GM12891 (cell line): ENCODE results near the gene HDAC5.
A peak's percentile ranks its signal among the peaks of the same experiment; 100 is the strongest.
"Not testable (repeated sequence)": the region's sequence is repeated elsewhere in the genome, so short reads cannot be mapped to it uniquely, and the experiment has no call there.

ENCODE experiments used
- DNase-seq: peaks from one replicate; pipeline ENCODE4 v3.0.0; 2011; ENCODE audit warnings: low spot score; ENCODE audit not compliant: insufficient read length
- FAIRE-seq: peaks from 2 replicates; lab custom pipeline; 2011; peaks lifted over from hg19 to GRCh38; lab: Jason Lieb, UNC
- PAX5 ChIP-seq: IDR thresholded peaks from 2 replicates; pipeline ENCODE4 v1.6.1; 2011; ENCODE audit warnings: low read length, moderate library complexity, mild to moderate bottlenecking; ENCODE audit not compliant: insufficient read depth, severe bottlenecking
- POLR2A ChIP-seq: IDR thresholded peaks from 2 replicates; pipeline ENCODE4 v1.6.1; 2011; ENCODE audit warnings: low read depth, low read length, control low read depth
- POLR2AphosphoS5 ChIP-seq: IDR thresholded peaks from 2 replicates; pipeline ENCODE4 v1.6.1; 2011; ENCODE audit warnings: low read depth, low read length, control low read depth
- POU2F2 ChIP-seq: IDR thresholded peaks from 2 replicates; pipeline ENCODE4 v1.6.1; 2011; ENCODE audit warnings: low read depth, mild to moderate bottlenecking, control low read depth, low read length, moderate library complexity
- SPI1 ChIP-seq: IDR thresholded peaks from 2 replicates; pipeline ENCODE4 v1.6.1; 2011; ENCODE audit warnings: low read depth, low read length, control low read depth
- TAF1 ChIP-seq: IDR thresholded peaks from 2 replicates; pipeline ENCODE4 v1.6.1; 2011; ENCODE audit warnings: low read depth, low read length, control low read depth

HDAC5 gene

GRCh38 chr17:44111777-44112176 is 11.7 kb downstream of the HDAC5 start:
- no peak for DNase-seq
- TF ChIP-seq TAF1 (no peak), SPI1 (no peak), POLR2A (no peak), POLR2AphosphoS5 (no peak), PAX5 (no peak), POU2F2 (no peak)
- FAIRE-seq, result peak; percentile 59

DNA sequence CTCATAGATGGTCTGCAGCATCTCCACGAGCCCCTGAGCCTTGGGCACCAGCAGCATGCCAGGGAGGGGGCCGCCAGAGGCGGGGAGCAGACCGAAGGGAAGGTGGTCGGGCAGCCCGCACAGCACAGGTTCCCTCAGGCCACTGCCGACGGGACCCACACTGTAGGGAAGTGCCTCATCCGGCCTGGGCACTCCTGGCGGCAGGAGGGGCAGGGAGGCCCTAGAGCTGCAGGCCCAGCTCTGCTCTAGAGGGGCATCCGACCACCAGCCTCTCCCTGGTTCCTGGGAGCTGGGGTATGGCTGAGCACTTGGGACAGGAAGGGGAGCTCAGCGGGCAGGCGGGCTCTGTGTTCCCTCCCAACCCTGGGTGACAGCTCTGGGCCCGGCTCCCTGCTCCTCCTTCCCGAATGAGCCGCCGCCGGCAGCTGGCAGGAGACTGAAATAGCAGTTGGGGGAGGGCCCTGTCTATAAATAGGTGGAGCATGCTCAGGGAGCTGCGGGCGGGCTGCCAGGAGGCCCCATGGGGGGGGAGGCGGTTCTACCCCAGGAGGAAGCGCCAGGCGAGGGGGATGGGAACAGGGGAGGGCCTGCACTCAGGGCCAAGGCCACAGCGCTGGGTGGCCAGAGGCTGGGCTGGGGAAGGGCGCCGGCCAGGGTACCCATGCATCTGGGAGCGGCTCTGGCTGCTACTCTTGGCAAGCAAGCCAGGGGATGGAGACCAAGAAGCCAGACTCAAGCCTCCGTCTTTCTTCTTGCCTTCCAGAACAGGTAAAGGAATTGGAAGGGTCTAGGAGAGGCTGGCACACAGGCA is 12.4 kb downstream of the HDAC5 start:
- no peak for TF ChIP-seq POLR2AphosphoS5
- 0 out of 2 replicates have a peak, but pooled peaks have one; percentile 12 for TF ChIP-seq SPI1
- 0 out of 2 replicates have a peak, but pooled peaks have one; percentile 26 for TF ChIP-seq TAF1
- no peak for TF ChIP-seq POU2F2
- TF ChIP-seq POLR2A, result no peak
- FAIRE-seq (peak; percentile 54), DNase-seq (peak; percentile 86)

- FAIRE-seq (no peak), DNase-seq (no peak)
- no peak for TF ChIP-seq SPI1
- no peak for TF ChIP-seq POLR2AphosphoS5
- no peak for TF ChIP-seq POLR2A
- no peak for TF ChIP-seq POU2F2
- no peak for TF ChIP-seq TAF1
- TF ChIP-seq PAX5, result no peak
These were observed 13.3 kb downstream of the HDAC5 start for GRCh38 chr17:44110011-44110686.

- TF ChIP-seq PAX5 (no peak), POLR2A (no peak), POLR2AphosphoS5 (no peak), SPI1 (no peak), POU2F2 (no peak), TAF1 (no peak)
- FAIRE-seq, result no peak
- DNase-seq, result no peak
These were observed 14.2 kb downstream of the HDAC5 start for GRCh38 chr17:44109312-44109630.

DNA sequence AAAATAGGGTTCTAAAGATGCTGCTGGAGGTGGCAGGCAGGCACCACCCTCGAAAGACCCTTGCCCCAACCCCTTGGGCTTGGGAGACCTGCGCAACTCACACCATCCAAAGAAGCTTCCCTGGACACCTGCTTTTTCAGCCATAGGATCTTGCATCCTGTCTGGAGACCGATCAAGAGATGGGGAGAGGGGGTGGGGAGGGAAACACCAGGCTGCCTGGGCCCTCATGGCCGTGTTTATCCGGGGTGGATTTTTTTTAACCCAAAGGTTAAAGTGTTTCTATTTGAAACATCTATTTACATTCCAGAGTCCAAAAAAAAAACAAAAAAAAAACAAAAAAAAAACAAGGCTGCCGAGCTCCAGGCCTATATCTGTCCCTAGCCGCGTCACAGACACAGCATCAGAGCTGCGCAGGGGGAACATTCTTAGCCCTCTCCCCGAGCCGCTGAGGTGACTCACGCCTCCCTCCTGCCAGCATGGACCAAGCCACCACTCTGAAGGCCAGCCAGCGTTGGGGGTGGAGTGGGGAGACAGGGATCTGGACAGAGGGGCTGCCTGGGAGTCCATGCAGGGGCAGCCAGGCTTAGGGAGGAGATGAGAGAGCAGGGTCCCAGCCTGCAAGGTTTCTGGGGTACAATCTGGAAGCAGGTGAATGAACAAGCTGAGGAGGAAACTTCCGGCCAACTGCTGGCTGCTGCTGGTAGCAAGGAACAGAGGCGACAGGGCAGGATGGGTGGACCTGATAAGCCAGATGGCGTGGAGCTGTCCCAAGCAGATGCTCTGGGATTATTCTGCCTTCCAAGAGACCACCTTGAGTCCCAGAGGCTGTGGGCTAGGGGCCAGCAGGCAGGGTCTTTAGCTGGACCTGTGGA is 14.8 kb downstream of the HDAC5 start:
- no peak for TF ChIP-seq POLR2AphosphoS5
- no peak for TF ChIP-seq POLR2A
- no peak for TF ChIP-seq TAF1
- TF ChIP-seq SPI1, result no peak
- TF ChIP-seq PAX5, result no peak
- no peak for TF ChIP-seq POU2F2
- no peak for DNase-seq
- FAIRE-seq, result no peak

DNA sequence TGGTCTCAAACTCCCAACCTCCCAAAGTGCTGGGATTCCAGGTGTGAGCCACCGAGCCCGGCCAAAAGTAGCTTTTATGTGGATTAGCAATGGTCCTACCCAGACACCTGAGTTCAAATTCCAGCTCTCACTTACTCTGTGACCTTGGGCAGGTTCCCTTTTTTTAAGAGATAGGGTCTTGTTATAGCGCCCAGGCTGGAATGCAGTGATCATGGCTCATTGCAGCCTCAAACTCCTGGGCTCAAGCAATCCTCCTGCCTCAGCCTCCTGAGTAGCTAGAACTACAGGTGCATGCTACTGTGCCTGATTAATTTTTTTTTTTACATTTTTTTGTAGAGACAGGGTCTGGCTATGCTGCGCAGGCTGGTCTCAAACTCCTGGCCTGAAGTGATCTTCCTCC is 16.6 kb downstream of the HDAC5 start:
- FAIRE-seq (no peak), DNase-seq (no peak)
- TF ChIP-seq PAX5, result no peak
- TF ChIP-seq TAF1, result no peak
- TF ChIP-seq POU2F2, result no peak
- TF ChIP-seq POLR2AphosphoS5, result no peak
- no peak for TF ChIP-seq SPI1
- TF ChIP-seq POLR2A, result no peak

DNA sequence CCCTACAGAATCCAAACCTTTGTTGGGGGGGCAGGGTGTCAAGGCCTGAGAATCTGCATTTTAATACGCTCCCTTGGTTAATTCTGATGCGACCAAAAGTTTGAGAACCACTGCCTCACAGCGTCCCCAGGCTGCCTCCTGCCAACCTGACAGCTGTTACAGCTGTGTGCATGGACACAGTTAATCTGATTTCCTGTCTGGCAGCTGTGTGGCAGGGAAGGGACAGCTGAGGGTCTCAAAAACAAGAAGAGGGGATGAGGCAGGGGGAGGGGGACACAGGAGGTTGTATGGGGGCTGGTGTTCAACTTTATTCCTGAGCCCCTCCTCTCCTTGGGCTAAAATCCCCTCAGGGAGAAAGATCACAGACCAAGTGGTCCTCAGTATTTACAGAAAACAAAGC is 17.5 kb downstream of the HDAC5 start:
- FAIRE-seq, result no peak
- no peak for DNase-seq
- TF ChIP-seq SPI1, result no peak
- TF ChIP-seq PAX5, result no peak
- no peak for TF ChIP-seq POLR2A
- no peak for TF ChIP-seq POU2F2
- TF ChIP-seq POLR2AphosphoS5, result no peak
- TF ChIP-seq TAF1, result no peak

- no peak for TF ChIP-seq TAF1
- no peak for TF ChIP-seq SPI1
- no peak for TF ChIP-seq POU2F2
- no peak for TF ChIP-seq POLR2A
- TF ChIP-seq POLR2AphosphoS5, result no peak
- TF ChIP-seq PAX5, result no peak
- no peak for FAIRE-seq
- no peak for DNase-seq
These were observed 18.0 kb downstream of the HDAC5 start for GRCh38 chr17:44105483-44105882.

- DNase-seq (no peak), FAIRE-seq (peak; percentile 20)
- TF ChIP-seq TAF1, result no peak
- TF ChIP-seq SPI1, result no peak
- no peak for TF ChIP-seq POLR2AphosphoS5
- TF ChIP-seq POLR2A, result no peak
- no peak for TF ChIP-seq POU2F2
- TF ChIP-seq PAX5, result no peak
These were observed 20.4 kb downstream of the HDAC5 start for GRCh38 chr17:44102849-44103622.

DNA sequence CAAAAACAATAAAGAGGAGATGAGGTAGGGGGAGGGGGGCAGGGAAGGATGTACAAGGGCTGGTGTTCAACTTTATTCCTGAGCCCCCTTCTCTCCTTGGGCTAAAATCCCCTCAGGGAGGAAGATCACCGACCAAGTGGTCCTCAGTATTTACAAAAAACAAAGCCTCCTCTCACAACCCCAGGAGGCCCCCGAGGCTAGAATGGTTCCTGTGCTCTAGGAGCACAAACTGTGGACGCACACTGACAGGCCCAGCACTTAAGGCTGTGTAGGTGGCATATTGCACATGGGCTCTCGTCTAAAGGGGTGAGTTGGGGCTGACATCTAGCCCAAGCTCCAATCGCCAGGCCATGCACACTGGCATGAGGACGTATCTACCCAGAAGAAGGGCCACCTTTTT is 21.6 kb downstream of the HDAC5 start:
- not testable (repeated sequence) for DNase-seq
- FAIRE-seq, result peak; percentile 33
